A673 (cell line): ENCODE data around the gene TCEAL1. TPM values are rescaled to one million over a fixed set of nuclear protein-coding genes. Genes with fewer than 3 reads are reported as not detected.
"Not testable (repeated sequence)": the region's sequence is repeated elsewhere in the genome, so short reads cannot be mapped to it uniquely, and the experiment has no call there.

Source experiments
- BruUV-seq: library from RNA; stranded (reverse); fragments of 400-500 nt; replicated peaks from 2 replicates; lab custom pipeline; 2021; lab: Mats Ljungman, UMichigan
- CTCF ChIA-PET: fragments of 300-600 bp; sonication (Branson Sonifier 250); formaldehyde crosslinking; loops from one replicate; lab custom pipeline; 2022; ENCODE audit warnings: antibody characterized with exemption; lab: Charles Lee
- POLR2A ChIA-PET: fragments of 300-600 bp; sonication (Branson Sonifier 250); formaldehyde crosslinking; loops from one replicate; lab custom pipeline; 2022; ENCODE audit warnings: antibody characterized with exemption; ENCODE audit not compliant: low non-redundant PET; lab: Charles Lee
- DNase-seq: peaks from one replicate; pipeline ENCODE4 v3.0.0-alpha.2; 2015; ENCODE audit warnings: low spot score
- H3K27ac ChIP-seq: fragments of 200-600 bp; sonication (generic); 2 replicates; pipeline ENCODE4 v1.5.1; 2016; ENCODE audit warnings: mixed run types, low read depth, mild to moderate bottlenecking, mixed read lengths, antibody characterized with exemption, low read length; ENCODE audit not compliant: poor library complexity, severe bottlenecking
- H3K27me3 ChIP-seq: fragments of 200-600 bp; sonication (generic); replicated peaks from 2 replicates; pipeline ENCODE4 v1.6.1; 2017; ENCODE audit warnings: mixed run types, low read depth, mild to moderate bottlenecking, mixed read lengths, antibody characterized with exemption, low read length; ENCODE audit not compliant: insufficient read depth, poor library complexity
- H3K36me3 ChIP-seq: fragments of 200-600 bp; sonication (generic); 2 replicates; pipeline ENCODE4 v1.6.1; 2016; ENCODE audit warnings: mixed run types, mild to moderate bottlenecking, mixed read lengths, antibody characterized with exemption, low read length; ENCODE audit not compliant: insufficient read depth, poor library complexity, severe bottlenecking
- H3K4me1 ChIP-seq: fragments of 200-600 bp; sonication (generic); 2 replicates; pipeline ENCODE4 v1.6.1; 2017; ENCODE audit warnings: mixed run types, mild to moderate bottlenecking, mixed read lengths, antibody characterized with exemption, low read length; ENCODE audit not compliant: insufficient read depth, poor library complexity, severe bottlenecking
- H3K4me3 ChIP-seq: fragments of 200-600 bp; sonication (generic); 2 replicates; pipeline ENCODE4 v1.5.1; 2016; ENCODE audit warnings: low read depth, mixed run types, mild to moderate bottlenecking, mixed read lengths, low read length; ENCODE audit not compliant: poor library complexity, severe bottlenecking
- H3K9me3 ChIP-seq: fragments of 200-600 bp; sonication (generic); 2 replicates; pipeline ENCODE4 v1.6.1; 2016; ENCODE audit warnings: mixed run types, low read depth, mild to moderate bottlenecking, mixed read lengths, antibody characterized with exemption, low read length; ENCODE audit not compliant: poor library complexity, severe bottlenecking
- EZH2 ChIP-seq: fragments of 200-600 bp; sonication (generic); IDR thresholded peaks from 2 replicates; pipeline ENCODE4 v1.6.1; 2017; ENCODE audit warnings: borderline replicate concordance, low read depth, mild to moderate bottlenecking, mixed read lengths, antibody characterized with exemption, low read length; ENCODE audit not compliant: poor library complexity, severe bottlenecking
- intact Hi-C: fragments of 100-400 bp; cut with micrococcal nuclease; formaldehyde crosslinking; loops from one replicate; pipeline ENCODE4 v1.10.0; 2022; ENCODE audit not compliant: unreplicated experiment
- total RNA-seq: library from RNA; stranded (reverse); gene quantifications from 2 replicates; pipeline ENCODE4 v1.2.3, GENCODE V29; 2021
- TF ChIP-seq, protein P1 (sequence below): fragments of 300-800, 200-600 bp; sonication (generic); conservative IDR thresholded peaks from 2 replicates; pipeline ENCODE4 v1.5.1; 2017; ENCODE audit warnings: low read depth, mild to moderate bottlenecking, antibody characterized with exemption, low read length, moderate library complexity, mixed read lengths

The TCEAL1 gene
- total RNA-seq, 1 experiment from 2014 or later, result 10.9 TPM

DNA sequence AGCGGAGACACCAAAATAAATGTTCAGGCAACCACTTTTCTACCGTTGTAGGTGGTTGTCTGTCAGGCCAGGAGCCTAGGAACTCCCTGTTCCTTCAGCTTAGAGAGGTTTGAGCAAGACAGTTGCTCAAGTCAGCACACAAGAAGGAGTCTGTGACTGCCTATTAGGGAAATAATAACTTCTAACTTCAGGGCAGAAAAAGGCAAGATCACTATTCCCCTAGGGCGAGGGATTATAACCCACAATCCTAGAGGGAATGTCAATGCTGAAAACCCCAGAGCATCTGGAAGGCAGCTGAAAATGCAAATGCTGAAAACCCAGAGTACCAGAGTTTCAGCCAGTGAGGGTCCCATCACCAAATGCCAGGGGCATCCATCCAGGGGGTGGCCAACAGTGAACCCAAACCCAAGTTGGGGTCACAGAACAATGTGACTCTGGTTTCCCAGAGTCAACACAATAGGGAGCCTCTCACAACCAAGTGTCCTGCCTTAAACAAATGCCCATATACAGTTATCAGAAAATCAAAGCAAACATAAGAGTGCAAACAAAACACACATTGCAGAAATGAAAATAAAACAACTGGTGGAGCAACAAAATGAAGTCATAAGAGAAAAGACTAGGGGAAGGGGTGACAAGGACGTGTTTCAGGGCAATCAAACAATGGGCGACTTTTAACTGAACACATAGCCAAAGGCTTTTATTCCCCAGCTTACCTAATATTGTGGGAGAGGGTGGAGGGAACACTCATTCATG is 30.1 kb downstream of the TCEAL1 start:
- no peak for TF ChIP-seq EZH2
- TF ChIP-seq, protein P1, sequence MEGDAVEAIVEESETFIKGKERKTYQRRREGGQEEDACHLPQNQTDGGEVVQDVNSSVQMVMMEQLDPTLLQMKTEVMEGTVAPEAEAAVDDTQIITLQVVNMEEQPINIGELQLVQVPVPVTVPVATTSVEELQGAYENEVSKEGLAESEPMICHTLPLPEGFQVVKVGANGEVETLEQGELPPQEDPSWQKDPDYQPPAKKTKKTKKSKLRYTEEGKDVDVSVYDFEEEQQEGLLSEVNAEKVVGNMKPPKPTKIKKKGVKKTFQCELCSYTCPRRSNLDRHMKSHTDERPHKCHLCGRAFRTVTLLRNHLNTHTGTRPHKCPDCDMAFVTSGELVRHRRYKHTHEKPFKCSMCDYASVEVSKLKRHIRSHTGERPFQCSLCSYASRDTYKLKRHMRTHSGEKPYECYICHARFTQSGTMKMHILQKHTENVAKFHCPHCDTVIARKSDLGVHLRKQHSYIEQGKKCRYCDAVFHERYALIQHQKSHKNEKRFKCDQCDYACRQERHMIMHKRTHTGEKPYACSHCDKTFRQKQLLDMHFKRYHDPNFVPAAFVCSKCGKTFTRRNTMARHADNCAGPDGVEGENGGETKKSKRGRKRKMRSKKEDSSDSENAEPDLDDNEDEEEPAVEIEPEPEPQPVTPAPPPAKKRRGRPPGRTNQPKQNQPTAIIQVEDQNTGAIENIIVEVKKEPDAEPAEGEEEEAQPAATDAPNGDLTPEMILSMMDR, result no peak
- no TSS peak for BruUV-seq
- Histone ChIP-seq H3K4me1 (no peaks in the 10 kb centered on the region), H3K27ac (no peak overlapping the region), H3K9me3 (no peaks in the 10 kb centered on the region), H3K36me3 (no peaks in the 10 kb centered on the region), H3K4me3 (no peak overlapping the region), H3K27me3 (peaks cover 8% of the 10 kb centered on the region)
- ChIA-PET CTCF (no interaction called here), POLR2A (no interaction called here)
- intact Hi-C loops, result no loop called here
- DNase-seq, result peak; percentile 5

DNA sequence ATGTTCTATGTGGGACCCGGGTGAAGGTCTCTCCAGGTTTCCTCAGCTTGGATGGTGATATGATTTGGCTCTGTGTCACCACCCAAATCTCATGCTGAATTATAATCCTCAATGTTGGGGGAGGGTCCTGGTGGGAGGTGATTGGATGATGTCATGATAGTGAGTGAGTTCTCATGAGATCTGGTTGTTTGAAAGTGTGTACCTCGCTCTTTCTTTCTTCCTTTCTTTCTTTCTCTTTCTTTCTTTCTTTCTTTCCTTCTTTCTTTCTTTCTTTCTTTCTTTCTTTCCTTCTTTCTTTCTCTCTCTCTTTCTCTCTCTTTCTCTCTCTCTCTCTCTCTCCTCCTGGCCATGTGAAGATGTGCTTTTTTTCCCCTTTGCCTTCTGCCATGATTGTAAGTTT is 30.7 kb downstream of the TCEAL1 start:
- H3K4me1 ChIP-seq, H3K27ac ChIP-seq, BruUV-seq, H3K9me3 ChIP-seq, intact Hi-C loops, POLR2A ChIA-PET, CTCF ChIA-PET, H3K36me3 ChIP-seq, DNase-seq, H3K27me3 ChIP-seq, H3K4me3 ChIP-seq: not testable (repeated sequence)

DNA sequence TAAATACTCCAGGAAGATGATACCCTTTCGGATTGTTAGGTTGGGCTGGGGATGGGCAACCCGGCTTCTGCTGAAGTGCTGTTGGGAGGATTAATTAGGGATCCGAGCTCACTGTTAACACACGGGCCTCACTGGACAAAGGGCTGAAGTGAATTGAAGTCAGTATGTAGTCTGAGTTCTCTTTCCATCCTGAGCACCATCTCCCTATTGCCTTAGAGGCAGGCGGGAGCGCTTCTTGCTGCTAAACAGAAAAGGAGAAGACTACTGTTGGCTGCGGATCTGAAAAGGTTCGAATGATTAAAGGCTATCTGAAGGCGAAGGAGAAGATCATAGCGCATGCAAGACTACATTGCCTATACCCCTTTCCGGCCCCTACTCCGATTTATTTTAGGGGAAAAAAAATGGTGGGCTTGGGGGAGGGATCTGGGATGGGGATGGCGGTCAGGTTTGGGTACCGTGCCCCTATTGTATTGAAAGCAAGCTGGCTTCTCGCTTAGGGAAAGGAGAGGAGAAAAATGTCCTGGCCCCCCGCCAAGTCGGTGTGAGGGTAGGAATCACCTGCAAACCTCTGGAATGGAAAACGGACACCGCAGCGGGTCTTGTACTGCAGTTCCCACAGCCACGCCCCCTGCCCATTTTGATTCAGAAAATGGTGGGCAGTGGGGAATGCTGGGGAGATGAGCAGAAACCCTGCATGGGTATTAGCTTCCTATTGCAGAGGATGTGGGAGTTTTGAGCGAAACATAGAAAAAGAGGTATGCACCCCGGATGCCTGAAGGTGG is 35.4 kb downstream of the TCEAL1 start:
- CTCF ChIA-PET, result no interaction called here
- POLR2A ChIA-PET, result interaction anchor here (0.6 kb wide), 1 partner anchor 132 kb away, joined by 7 read pairs; no protein-coding TSS in a partner anchor

More for the DNA sequence above, 35.4 kb downstream of the TCEAL1 start:
- H3K4me3 ChIP-seq, result no peak overlapping the region
- no peak for TF ChIP-seq EZH2
- TF ChIP-seq, protein P1, result no peak
- no peaks in the 10 kb centered on the region for H3K4me1 ChIP-seq
- no peak overlapping the region for H3K27ac ChIP-seq
- no peaks in the 10 kb centered on the region for H3K9me3 ChIP-seq
- no peaks in the 10 kb centered on the region for H3K36me3 ChIP-seq
- no peak for DNase-seq
- no TSS peak for BruUV-seq
- intact Hi-C loops, result no loop called here
- H3K27me3 ChIP-seq, result peaks cover 10% of the 10 kb centered on the region
